Stimulated activated CD8-positive, alpha-beta memory T cell treated with anti-CD3 and anti-CD28 coated beads, Interleukin-15, amount 100 ng/mL, for 24 hours (primary cell): ENCODE data around the gene NYNRIN.

Experiments
- DNase-seq: peaks from one replicate; pipeline ENCODE4 v3.0.0-alpha.2; 2020; ENCODE audit warnings: low read depth

Gene NYNRIN

GRCh38 chr14:24392325-24393091 lies 6.3 kb upstream of the NYNRIN start:
- no peak for DNase-seq

GRCh38 chr14:24394275-24394674 lies 4.5 kb upstream of the NYNRIN start:
- DNase-seq, result no peak

DNA sequence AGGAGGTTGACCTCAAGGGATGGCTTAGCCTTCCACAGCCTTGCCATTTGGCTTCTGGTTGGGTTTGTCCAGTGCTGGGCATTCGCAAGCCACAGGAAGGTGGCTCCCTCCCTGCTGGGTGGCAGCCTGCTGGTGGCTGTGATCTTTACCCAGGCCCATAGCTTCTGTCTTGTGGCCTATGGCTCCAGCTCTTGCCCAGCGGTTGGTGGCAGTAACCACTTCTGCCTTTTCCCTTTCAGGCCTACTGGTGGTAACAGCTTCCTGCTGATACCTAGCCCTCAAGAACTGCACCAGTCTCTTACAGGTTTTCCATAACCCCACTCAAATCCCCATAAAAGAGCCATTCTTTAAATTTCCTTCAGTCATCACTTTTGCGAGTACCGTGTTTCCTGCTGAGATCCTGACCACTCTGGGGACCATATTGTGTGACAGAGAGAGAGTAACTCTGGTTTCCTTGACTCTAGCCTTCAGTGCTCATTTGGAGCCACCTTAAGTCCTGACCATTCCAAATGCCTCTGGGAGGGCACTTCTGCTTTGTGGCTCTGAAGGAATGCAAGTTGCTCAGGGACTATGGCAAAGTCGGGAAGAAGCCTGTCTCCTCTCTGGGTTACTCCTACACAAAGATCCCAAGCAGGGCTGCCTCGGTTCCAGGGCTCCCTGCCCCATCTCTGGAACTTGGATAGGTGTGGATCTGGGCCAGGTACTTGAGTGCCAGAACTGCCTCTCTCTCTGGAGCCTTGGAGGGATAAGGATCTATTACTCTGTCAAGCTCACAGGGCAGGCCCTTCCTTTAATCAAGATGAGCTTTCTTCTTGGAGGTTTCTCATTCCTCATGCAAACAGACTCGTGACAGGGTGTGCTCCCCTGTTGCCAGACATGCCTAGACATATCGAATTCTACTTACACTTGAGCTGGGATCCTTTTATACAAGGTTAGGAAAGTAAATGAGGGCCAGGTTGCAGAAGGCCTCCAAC lies 2.9 kb upstream of the NYNRIN start:
- DNase-seq, result no peak

- no peak for DNase-seq
These were observed 1.0 kb upstream of the NYNRIN start for GRCh38 chr14:24397639-24398292.

GRCh38 chr14:24398293-24398652 lies 530 bp upstream of the NYNRIN start:
- DNase-seq, result no peak

GRCh38 chr14:24399447-24399822 lies 632 bp downstream of the NYNRIN start:
- DNase-seq, result no peak

- DNase-seq, result no peak
These were observed 1.4 kb downstream of the NYNRIN start for GRCh38 chr14:24399999-24400718.

DNA sequence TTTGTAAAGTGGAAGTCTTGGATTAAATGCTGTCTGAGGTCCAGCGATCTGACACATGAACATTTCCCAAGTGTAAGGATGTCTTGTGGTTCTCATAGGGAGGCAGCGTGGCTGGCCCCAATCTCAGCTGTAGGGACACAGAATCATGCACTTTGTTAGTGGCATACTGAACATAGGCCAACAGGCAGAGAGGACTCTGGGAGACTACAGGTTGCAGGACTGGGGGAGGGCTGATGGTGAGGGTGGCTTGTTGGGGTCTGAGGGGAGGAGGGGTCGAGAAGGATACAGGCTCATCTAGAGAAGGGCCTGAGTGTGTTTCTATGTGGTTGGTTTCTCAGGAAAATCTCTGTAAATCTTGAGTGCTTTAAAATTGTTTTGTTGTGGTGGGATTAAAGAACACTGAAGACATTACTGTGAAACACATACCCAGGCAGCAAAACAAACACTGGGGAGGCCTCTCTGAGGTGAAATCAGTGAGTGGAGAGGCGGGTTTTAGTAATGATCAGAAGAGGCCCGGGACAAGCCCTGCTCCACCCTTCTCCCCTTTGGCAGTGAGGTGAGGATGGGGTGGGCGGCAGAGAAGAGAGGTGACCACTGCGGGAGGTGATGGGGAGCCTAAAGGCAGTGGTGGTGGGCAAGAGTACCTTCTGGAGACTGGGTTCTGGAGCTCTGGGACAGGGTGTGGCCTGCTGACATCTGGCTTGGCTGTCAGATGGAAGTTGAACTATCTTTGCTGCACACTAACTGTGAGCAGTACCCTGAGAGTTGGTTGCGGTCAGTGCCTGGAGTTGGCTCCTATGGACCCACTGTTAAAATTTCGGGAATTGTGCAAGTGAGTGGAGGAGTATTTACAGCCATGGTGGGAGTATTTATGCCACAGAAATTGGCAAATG lies 3.3 kb downstream of the NYNRIN start:
- no peak for DNase-seq

DNA sequence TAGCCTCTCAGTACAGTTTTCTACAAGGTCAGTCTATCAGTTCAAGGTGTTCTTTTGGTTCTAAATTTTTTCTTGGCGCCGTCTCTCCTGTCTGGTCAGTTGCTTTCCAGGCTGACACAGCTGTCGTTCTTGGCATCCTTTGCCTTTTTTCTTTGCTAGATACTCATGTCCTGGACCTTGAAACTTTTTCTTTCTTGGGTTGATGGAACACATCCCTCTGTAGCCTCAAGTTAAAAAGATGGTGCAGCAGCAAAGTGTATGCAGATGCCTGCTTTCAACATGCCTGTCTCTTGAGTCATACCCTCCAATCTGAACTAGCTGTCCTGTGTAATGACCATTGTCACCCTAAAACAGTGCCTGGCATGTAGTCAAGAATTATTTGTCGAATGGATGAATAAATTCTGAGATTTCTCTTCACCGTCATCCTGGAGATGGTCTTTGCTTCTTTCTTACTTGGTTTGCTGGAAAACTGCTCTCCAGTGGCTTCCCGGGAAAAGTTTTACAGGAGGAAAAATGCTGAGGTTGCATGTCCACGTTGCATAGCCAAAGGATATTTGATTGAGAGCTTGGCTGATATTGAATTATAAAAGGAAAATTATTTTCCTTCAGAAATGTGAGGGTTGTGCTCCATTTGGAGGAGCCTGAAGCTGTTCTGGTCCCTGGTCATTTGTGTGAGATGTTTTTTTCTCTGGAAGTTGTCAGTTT lies 4.6 kb downstream of the NYNRIN start:
- DNase-seq, result no peak

- DNase-seq, result no peak
These were observed 6.0 kb downstream of the NYNRIN start for GRCh38 chr14:24404814-24405213.

DNA sequence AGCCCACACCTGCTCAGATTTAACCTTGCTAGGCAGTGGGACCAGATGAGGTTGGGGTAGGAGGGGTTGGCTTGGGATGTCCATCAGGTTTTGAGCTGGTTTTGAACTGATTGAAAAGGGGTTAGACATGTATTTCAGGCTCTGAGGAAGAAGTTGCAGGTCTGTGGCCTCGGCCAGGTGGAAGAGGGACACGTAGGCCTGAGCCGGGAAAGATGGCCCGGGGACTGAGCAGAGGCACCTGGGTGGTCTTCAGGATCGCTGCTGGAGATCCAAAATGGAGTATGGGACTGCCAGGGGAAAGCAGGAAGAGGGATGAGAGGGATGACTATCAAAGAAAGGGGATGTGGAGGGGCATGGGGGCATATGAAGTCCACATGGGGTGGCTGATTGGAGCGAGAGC lies 7.6 kb downstream of the NYNRIN start:
- no peak for DNase-seq

DNA sequence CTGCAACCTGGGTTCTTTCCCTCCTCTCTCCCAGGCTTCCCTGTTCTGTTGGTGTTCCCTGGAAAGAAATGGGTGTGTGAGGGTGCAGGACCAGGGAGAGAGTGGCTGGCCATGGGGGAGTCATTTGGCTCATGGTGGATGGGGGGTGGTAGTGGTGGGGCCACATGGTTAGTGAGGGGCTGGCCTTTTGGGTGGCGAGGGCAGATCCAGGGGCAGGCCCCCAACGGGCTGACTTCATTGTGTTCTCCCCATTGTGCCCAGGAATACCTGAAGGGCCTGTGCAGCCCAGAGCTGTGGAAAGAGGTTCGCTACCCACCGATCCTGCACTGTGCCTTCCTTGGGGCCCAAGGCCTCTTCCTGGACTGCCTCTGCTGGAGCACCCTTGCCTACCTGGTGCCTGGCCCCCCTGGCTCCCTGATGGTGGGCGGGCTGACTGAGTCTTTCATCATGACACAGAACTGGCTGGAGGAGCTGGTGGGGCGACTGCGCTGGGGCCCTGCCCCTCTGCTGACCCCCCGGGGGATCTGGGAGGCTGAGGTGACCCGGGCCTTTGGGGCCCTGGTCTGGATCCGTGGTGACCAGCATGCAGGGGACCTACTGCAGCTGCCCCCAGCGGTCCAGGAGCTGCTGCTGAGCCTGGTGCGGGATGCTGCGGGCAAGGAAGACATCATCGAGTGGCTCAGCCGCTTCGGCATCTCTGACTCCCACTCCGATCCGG lies 9.0 kb downstream of the NYNRIN start:
- no peak for DNase-seq

DNA sequence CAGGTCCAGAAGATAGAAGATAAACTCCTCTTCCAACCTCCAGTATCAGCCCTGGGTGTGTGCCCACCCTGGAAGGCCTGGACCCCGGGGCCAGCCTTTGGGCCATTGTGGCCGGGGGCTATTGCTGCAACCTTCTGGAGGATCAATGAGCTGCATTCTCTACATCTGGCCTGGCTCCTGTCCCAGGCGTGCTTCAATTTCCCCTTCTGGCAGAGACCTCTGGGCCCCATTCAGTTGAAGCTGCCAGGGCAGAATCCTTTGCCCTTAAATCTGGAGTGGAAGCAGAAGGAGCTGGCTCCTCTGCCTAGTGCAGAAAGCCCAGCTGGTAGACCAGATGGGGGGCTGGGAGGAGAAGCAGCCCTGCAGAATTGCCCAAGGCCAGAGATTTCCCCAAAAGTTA lies 10.0 kb downstream of the NYNRIN start:
- DNase-seq, result no peak

- no peak for DNase-seq
These were observed 10.4 kb downstream of the NYNRIN start for GRCh38 chr14:24409192-24409591.

- no peak for DNase-seq
These were observed 11.2 kb downstream of the NYNRIN start for GRCh38 chr14:24409956-24410355.

- DNase-seq, result no peak
These were observed 12.9 kb downstream of the NYNRIN start for GRCh38 chr14:24411443-24412389.

GRCh38 chr14:24414077-24414476 lies 15.3 kb downstream of the NYNRIN start:
- DNase-seq, result no peak

- DNase-seq, result no peak
These were observed 16.1 kb downstream of the NYNRIN start for GRCh38 chr14:24414732-24415420.
